PFSK-1 (cell line): ENCODE results near the gene MEGF6.

Source experiments
- FOXP2 ChIP-seq: optimal IDR thresholded peaks from 2 replicates; pipeline ENCODE3; 2011; ENCODE audit warnings: borderline replicate concordance, control low read depth, inconsistent platforms; ENCODE audit not compliant: insufficient read depth; ENCODE audit errors: extremely low read length, extremely low read depth
- POLR2AphosphoS5 ChIP-seq: IDR thresholded peaks from 2 replicates; pipeline ENCODE4 v1.6.1; 2012; ENCODE audit warnings: low read depth, mild to moderate bottlenecking, control low read depth, low read length, moderate library complexity
- REST ChIP-seq, 2 experiments: IDR thresholded peaks; 2 replicates each; pipeline versions ENCODE4 v1.6.1 to v1.8.0; 2011 to 2012; ENCODE audit warnings: low read depth in 2 of 2, low read length in 2 of 2, control low read depth in 1 of 2, inconsistent platforms in 1 of 2, mild to moderate bottlenecking in 1 of 2, moderate library complexity in 1 of 2; ENCODE audit not compliant: insufficient read depth in 1 of 2
- SIN3A ChIP-seq: IDR thresholded peaks from 2 replicates; pipeline ENCODE4 v1.6.1; 2012; ENCODE audit warnings: mild to moderate bottlenecking, low read length, moderate library complexity, borderline replicate concordance; ENCODE audit not compliant: insufficient read depth
- TAF1 ChIP-seq: IDR thresholded peaks from 2 replicates; pipeline ENCODE4 v1.6.1; 2012; ENCODE audit warnings: low read length, control low read depth, borderline replicate concordance; ENCODE audit not compliant: insufficient read depth

The MEGF6 gene

DNA sequence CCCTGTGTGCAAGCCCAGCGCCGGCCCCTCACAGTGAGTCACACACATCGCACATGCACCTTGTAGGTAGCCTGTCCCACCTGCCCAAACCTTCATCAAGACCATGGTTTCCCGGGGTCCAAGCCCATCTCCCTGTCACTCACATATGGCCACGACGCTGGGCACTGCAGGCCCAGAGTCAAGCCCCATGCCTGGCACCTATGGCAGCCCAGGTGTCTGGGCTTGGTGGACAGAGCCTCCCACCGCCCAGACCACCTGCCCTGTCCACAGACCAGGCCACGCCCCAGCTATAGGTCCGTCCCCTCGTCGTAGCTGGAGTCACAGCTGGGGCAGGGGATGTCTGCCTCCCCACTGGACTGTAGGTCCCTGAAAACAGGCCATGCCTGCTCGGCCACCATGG lies 48.2 kb downstream of the MEGF6 start:
- TF ChIP-seq TAF1 (no peak), REST (IDR thresholded peaks at IDR 0.05; ENCODE audit: insufficient read depth in 1 of 2, low read depth in 2 of 2, low read length in 2 of 2) (no peak), SIN3A (no peak), POLR2AphosphoS5 (no peak), FOXP2 (no peak)

GRCh38 chr1:3562712-3563111 lies 48.6 kb downstream of the MEGF6 start:
- TF ChIP-seq REST (IDR thresholded peaks at IDR 0.05; ENCODE audit: insufficient read depth in 1 of 2, low read depth in 2 of 2, low read length in 2 of 2) (no peak), SIN3A (no peak), FOXP2 (no peak), TAF1 (no peak), POLR2AphosphoS5 (no peak)

DNA sequence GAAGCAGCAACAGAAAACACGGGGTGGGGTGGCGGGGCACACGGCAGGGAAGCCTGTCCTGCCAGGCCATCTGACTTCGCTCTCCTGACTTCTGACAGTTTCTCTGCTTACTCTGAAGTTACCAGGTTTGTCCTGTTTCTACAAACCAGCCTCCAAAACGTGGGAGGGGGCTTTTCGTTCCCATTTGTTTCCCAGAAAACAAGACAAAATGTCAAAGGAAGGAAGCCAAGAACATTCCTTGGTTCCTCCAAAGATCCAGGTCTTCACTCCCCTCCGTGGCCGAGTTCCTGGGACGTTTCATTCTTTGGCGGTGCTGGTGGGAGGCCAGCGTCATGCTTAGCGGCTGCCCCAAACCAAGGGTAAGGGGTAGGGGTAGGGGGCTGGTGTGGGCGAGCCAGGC lies 49.6 kb downstream of the MEGF6 start:
- TF ChIP-seq FOXP2 (no peak), SIN3A (no peak), REST (IDR thresholded peaks at IDR 0.05; ENCODE audit: insufficient read depth in 1 of 2, low read depth in 2 of 2, low read length in 2 of 2) (no peak)

GRCh38 chr1:3560981-3561380 lies 50.3 kb downstream of the MEGF6 start:
- TF ChIP-seq SIN3A (no peak), POLR2AphosphoS5 (no peak), TAF1 (no peak), REST (IDR thresholded peaks at IDR 0.05; ENCODE audit: insufficient read depth in 1 of 2, low read depth in 2 of 2, low read length in 2 of 2) (no peak), FOXP2 (no peak)

GRCh38 chr1:3560251-3560871 lies 50.9 kb downstream of the MEGF6 start:
- TF ChIP-seq REST (IDR thresholded peaks at IDR 0.05; ENCODE audit: insufficient read depth in 1 of 2, low read depth in 2 of 2, low read length in 2 of 2): no peak
- no peak for TF ChIP-seq POLR2AphosphoS5
- no peak for TF ChIP-seq FOXP2
- no peak for TF ChIP-seq TAF1
- no peak for TF ChIP-seq SIN3A
